ENCODE data around the gene RBM4. TPM values are rescaled to one million over a fixed set of nuclear protein-coding genes. Genes with fewer than 3 reads are reported as not detected.

The RBM4 gene
- total and polyA plus RNA-seq, 2 donors (not counting 1 experiment from before 2014, with no cell fraction given), result 125 to 199 TPM

GRCh38 chr11:66686801-66687750 lies 48.6 kb downstream of the RBM4 start:
- Histone ChIP-seq H3K9me3 (ENCODE audit: control extremely low read depth in 1 of 3, control insufficient read depth in 2 of 3, insufficient read depth in 1 of 3, low read length in 2 of 3) (no peaks in the 10 kb centered on the region), H4K20me1 (ENCODE audit: control insufficient read depth, insufficient read depth, low read length, poor library complexity, severe bottlenecking) (no peaks in the 10 kb centered on the region), H3K4me2 (replicated peaks; ENCODE audit: low read depth, low read length, poor library complexity, severe bottlenecking) (no peak overlapping the region), H3K27ac (ENCODE audit: low read length in 2 of 2) (no peak overlapping the region), H3K27me3 (replicated peaks in 1 of 4; ENCODE audit: control extremely low read depth in 1 of 4, control insufficient read depth in 3 of 4, insufficient read depth in 4 of 4, low read length in 3 of 4) (no peaks in the 10 kb centered on the region), H3K4me3 (ENCODE audit: control extremely low read depth in 1 of 5, extremely low read depth in 1 of 5, insufficient read depth in 1 of 5, low read depth in 2 of 5, low read length in 4 of 5) (no peak overlapping the region), H2AFZ (ENCODE audit: insufficient read depth, low read depth, low read length, poor library complexity, severe bottlenecking) (no peak overlapping the region), H3K79me2 (ENCODE audit: control insufficient read depth, insufficient read depth, low read length) (no peaks in the 10 kb centered on the region), H3K36me3 (replicated peaks in 1 of 2; ENCODE audit: control extremely low read depth in 1 of 2, control insufficient read depth in 1 of 2, extremely low read depth in 1 of 2, insufficient read depth in 2 of 2, low read length in 1 of 2) (no peaks in the 10 kb centered on the region), H3K9ac (ENCODE audit: low read length) (no peak overlapping the region), H3K4me1 (ENCODE audit: control insufficient read depth in 2 of 2, insufficient read depth in 2 of 2, low read length in 2 of 2) (no peaks in the 10 kb centered on the region)
- 93% methylated on average over 33 of the region's 33 CpGs for WGBS (ENCODE audit: insufficient coverage)
- no peak for ATAC-seq (ENCODE audit: low read depth)
- H3K9me3 Mint-ChIP-seq (ENCODE audit: insufficient read depth), result no peaks in the 10 kb centered on the region
- no peaks in the 10 kb centered on the region for H3K27me3 Mint-ChIP-seq
- no peak overlapping the region for H3K27ac Mint-ChIP-seq
- no peak for DNase-seq
- POLR2A ChIA-PET, result no interaction called here
- no peak for TF ChIP-seq EZH2 (IDR thresholded peaks at IDR 0.05; ENCODE audit: borderline replicate concordance, insufficient read depth, low read depth, low read length, poor library complexity, severe bottlenecking)
- no peak for TF ChIP-seq CTCF (IDR thresholded peaks at IDR 0.05)
- CTCF ChIA-PET, result interaction anchor here (0.7 kb wide), 1 partner anchor 8 kb away, joined by 3 read pairs; no protein-coding TSS in a partner anchor
- no peaks in the 10 kb centered on the region for H3K4me1 Mint-ChIP-seq
- no peak overlapping the region for H3K4me3 Mint-ChIP-seq
- intact Hi-C loops (cut with micrococcal nuclease), result no loop called here

GRCh38 chr11:66687831-66688281 lies 49.4 kb downstream of the RBM4 start:
- H4K20me1 ChIP-seq (ENCODE audit: control insufficient read depth, insufficient read depth, low read length, poor library complexity, severe bottlenecking), result no peaks in the 10 kb centered on the region
- H3K27ac Mint-ChIP-seq, result no peak overlapping the region
- no peak overlapping the region for H3K9ac ChIP-seq (ENCODE audit: low read length)
- no peak overlapping the region for H3K4me3 ChIP-seq (ENCODE audit: control extremely low read depth in 1 of 5, extremely low read depth in 1 of 5, insufficient read depth in 1 of 5, low read depth in 2 of 5, low read length in 4 of 5)
- H3K27me3 Mint-ChIP-seq, result no peaks in the 10 kb centered on the region
- intact Hi-C loops (cut with micrococcal nuclease), result no loop called here
- no peak overlapping the region for H3K4me3 Mint-ChIP-seq
- H3K27me3 ChIP-seq (replicated peaks in 1 of 4; ENCODE audit: control extremely low read depth in 1 of 4, control insufficient read depth in 3 of 4, insufficient read depth in 4 of 4, low read length in 3 of 4), result no peaks in the 10 kb centered on the region
- no peaks in the 10 kb centered on the region for H3K79me2 ChIP-seq (ENCODE audit: control insufficient read depth, insufficient read depth, low read length)
- TF ChIP-seq EZH2 (IDR thresholded peaks at IDR 0.05; ENCODE audit: borderline replicate concordance, insufficient read depth, low read depth, low read length, poor library complexity, severe bottlenecking) (no peak), CTCF (IDR thresholded peaks at IDR 0.05) (no peak)
- WGBS (ENCODE audit: insufficient coverage), result 82% methylated on average over 8 of the region's 13 CpGs
- H3K36me3 ChIP-seq (replicated peaks in 1 of 2; ENCODE audit: control extremely low read depth in 1 of 2, control insufficient read depth in 1 of 2, extremely low read depth in 1 of 2, insufficient read depth in 2 of 2, low read length in 1 of 2), result no peaks in the 10 kb centered on the region
- DNase-seq (no peak), ATAC-seq (ENCODE audit: low read depth) (no peak)
- no peaks in the 10 kb centered on the region for H3K9me3 Mint-ChIP-seq (ENCODE audit: insufficient read depth)
- no peaks in the 10 kb centered on the region for H3K4me1 Mint-ChIP-seq
- no peak overlapping the region for H3K27ac ChIP-seq (ENCODE audit: low read length in 2 of 2)
- POLR2A ChIA-PET, result no interaction called here
- H3K9me3 ChIP-seq (ENCODE audit: control extremely low read depth in 1 of 3, control insufficient read depth in 2 of 3, insufficient read depth in 1 of 3, low read length in 2 of 3), result no peaks in the 10 kb centered on the region
- no peak overlapping the region for H3K4me2 ChIP-seq (replicated peaks; ENCODE audit: low read depth, low read length, poor library complexity, severe bottlenecking)
- H3K4me1 ChIP-seq (ENCODE audit: control insufficient read depth in 2 of 2, insufficient read depth in 2 of 2, low read length in 2 of 2), result no peaks in the 10 kb centered on the region
- CTCF ChIA-PET, result interaction anchor here (0.8 to 1.4 kb wide), 3 partner anchors 9 to 146 kb away, joined by 3 to 4 read pairs (median 3); no protein-coding TSS in a partner anchor
- H2AFZ ChIP-seq (ENCODE audit: insufficient read depth, low read depth, low read length, poor library complexity, severe bottlenecking), result no peak overlapping the region
